Measurements from ENCODE around the gene TRAP1.
"Not testable (repeated sequence)": the region's sequence is repeated elsewhere in the genome, so short reads cannot be mapped to it uniquely, and the experiment has no call there.

Gene TRAP1

DNA sequence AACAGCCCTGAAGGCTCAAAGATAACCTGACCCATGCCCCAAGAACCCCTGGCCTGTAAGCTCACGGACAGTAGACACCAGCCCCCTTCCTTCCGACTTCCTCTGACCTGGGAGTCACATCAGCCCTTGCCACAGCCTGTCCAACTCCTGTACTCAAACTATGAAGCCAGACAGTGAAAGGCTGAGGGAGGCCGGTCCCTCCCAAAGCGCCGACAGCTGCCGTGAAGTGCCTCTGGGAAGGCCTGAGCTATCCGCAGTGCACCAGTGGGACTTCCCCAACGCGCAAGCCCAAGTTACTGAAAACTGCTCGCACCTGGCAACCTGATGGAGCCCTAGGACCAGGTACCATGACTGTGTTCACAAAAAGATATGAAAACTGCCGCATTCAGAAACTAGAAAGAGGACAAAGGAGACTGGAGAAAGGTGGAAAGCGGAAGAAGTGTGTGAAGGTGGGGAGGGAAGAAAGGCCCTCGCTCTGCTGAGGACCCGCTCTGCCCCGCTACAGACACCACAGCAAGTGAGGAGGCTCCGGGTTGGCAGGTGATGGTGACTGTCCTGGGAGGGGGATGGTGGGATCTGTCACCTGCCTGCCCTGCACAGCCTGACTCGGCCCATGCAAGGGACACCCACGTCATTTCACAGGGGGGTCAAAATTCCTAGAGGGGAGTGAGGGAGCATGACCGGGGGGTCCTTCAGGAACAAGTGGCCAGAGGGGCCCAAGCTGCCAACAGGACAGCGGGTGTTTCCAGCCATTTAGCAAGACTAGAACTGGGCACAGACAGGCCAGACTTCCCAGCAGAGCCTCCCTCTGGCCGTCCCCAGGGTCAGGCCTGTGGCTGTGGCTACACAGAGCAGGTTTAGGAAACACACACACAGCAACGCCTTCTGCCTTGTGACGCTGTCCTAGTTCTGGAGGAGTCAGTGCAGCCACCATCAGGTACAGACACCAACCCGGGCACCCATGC lies 13.1 kb upstream of the TRAP1 start:
- H3K27ac Mint-ChIP-seq = peak overlapping the region; percentile 56

DNA sequence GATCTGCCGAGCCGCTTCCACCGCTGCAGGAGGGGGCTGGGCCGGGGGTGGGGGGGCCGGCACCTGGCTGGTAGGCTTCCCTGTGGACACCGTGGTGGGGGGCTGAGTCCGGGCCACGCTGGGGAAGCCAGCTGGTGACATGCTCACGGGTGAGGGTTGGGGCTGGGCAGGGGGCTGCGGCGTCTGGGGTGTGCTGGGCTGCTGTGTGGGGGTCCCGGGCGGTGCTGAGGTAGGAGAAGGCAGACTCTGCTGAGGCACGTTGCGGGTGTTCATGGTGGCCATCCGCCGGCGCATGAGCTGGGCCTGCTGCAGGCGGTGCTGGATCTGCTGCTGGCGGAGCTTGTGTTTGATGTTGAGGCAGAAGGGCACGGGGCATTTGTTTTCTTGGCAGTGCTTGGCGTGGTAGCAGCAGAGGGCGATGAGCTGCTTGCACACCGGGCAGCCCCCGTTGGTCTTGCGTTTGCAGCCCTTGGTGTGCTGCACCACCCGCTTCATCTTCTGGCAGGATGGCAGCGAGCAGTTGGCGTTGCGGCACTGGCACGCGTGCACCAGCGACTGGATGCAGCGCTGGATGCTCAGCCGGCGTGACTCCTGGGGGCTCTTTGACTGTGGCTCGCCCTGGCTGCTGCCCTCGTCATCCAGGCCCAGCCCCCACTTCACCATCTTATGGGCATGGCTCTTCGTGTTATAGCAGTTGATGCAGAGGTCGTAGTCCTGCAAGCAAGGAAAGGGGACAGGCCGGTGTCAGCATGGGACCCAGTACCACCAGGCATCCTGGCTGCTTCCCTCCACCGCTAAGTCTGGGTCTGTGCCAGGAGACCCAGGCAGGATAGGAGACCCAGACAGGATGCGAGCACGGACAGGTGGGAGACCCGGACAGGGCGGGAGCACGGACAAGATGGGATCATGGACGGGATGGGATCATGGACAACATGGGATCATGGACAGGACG lies 12.1 kb upstream of the TRAP1 start:
- Mint-ChIP-seq H3K27ac (no peak overlapping the region), H3K4me1 (peaks cover 6 to 14% of the 10 kb centered on the region in 2 donors), H3K4me3 (no peak overlapping the region), H3K36me3 (peaks cover 49 to 70% of the 10 kb centered on the region in 2 donors), H3K9me3 (peaks cover 0 to 2% of the 10 kb centered on the region in 2 donors), H3K27me3 (no peaks in the 10 kb centered on the region)
- DNase-seq (no peak), ATAC-seq (replicated peaks) (no peak)

More for the DNA sequence above, 13.1 kb upstream of the TRAP1 start:
- H3K27me3 Mint-ChIP-seq = no peaks in the 10 kb centered on the region
- DNase-seq (no peak), ATAC-seq (replicated peaks) (no peak)
- H3K4me1 Mint-ChIP-seq = peaks cover 2 to 10% of the 10 kb centered on the region in 2 donors
- no peaks in the 10 kb centered on the region for H3K9me3 Mint-ChIP-seq
- peaks cover 53 to 72% of the 10 kb centered on the region in 2 donors for H3K36me3 Mint-ChIP-seq
- no peak overlapping the region for H3K4me3 Mint-ChIP-seq

DNA sequence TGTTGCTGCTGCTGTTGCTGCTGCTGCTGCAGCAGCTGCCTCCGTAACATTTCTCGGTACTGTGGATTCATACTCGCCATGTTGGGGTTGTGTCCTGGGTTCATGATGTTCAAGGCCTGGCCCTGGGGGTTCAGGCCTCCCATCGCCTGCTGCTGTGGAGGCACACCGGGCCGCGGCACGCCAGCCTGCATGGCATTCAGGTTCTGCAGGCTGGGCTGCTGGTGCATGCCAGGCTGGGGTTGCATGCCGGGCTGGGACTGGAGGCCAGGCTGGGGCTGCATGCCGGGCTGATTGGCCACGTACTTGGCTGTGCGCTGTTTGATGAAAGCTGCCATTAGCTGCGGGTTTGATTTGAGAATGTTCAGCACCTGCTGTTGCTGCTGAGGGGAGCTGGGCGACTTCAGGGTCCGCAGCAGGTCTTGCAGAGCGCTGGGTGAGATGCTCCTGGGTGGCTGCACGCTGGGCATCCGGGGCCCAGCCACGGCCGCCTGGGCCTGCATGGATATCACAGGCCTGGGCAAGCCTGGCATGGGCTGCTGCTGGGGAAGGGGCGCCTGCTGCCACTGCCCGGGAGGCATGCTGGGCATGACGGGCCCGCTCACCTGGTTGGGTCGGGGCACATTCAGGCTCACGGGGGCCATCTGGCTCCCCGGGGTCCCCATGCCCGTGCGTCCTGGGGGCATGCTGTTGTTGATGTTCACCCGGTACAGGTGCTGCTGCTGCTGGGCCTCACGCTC lies 11.3 kb upstream of the TRAP1 start:
- Mint-ChIP-seq H3K4me1 (peaks cover 8 to 14% of the 10 kb centered on the region in 2 donors), H3K27ac (peak overlapping the region; percentile 62), H3K36me3 (peaks cover 43 to 63% of the 10 kb centered on the region in 2 donors), H3K4me3 (no peak overlapping the region), H3K9me3 (peaks cover 0 to 2% of the 10 kb centered on the region in 2 donors), H3K27me3 (no peaks in the 10 kb centered on the region)
- DNase-seq (no peak), ATAC-seq (replicated peaks) (no peak)

DNA sequence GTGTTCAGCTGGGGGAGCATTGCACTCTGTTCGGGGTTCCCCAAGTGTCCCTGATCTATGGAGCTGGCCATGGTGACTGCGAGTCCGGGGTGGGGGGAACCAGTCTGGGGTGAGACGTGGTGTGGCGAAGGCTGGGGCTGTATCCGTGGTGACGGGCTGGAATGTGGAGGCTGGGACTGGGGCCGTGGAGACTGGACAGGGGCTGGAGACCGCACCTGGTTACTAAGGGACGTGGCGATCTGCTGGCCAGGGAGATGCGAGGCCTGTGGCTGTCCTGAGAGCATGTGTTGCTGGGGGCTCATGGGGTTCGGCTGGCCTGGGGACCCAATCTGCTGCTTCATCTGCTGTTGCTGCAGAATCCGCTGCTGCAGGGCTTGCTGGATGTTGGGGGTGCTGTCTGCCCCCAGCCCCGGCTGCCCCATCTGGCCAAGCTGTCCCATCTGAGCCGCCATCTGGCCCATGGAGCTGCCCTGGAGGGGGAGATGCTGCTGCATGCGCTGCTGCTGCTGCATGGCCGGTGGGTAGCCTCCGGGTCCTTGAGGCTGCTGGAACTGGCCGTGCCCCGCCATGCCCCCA lies 10.6 kb upstream of the TRAP1 start:
- no peak for ATAC-seq (replicated peaks)

DNA sequence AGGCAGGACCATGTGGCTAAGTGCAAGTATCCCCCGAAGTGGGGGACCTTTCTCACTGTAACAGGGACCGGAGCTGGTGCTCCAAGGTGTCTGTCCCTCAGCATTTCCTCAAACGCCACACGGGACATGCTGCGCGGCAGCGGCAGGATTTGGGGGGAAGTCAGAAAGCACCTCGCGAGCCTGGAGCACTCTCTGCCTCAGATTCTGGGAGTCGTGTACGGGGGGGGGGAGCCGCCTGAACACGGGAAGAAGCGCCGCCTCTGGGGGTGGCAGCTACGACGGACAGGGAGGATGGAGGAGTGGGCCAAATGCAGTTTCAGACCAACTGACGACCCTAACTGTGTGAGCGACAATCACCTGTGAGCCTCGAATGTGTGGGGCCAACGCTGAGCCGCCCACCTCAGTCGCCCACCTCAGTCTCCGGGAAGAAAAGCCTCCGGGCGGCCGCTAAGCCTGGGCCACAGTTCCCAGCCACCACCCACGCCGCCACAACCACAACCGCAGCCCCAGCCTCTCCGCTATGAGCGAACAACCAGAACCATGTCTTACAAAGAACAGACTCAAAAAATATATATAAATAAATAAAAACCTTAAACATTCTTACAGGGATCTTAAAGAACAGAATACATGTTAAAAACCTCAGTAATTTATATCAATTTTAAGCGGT lies 8.8 kb upstream of the TRAP1 start:
- Mint-ChIP-seq H3K27me3 (no peaks in the 10 kb centered on the region), H3K4me3 (no peak overlapping the region), H3K9me3 (peaks cover 0 to 2% of the 10 kb centered on the region in 2 donors), H3K27ac (no peak overlapping the region), H3K4me1 (peaks cover 8 to 9% of the 10 kb centered on the region in 2 donors), H3K36me3 (peaks cover 30 to 41% of the 10 kb centered on the region in 2 donors)
- no peak for ATAC-seq (replicated peaks)
- no peak for DNase-seq

More for the DNA sequence above, 10.6 kb upstream of the TRAP1 start:
- peaks cover 39 to 58% of the 10 kb centered on the region in 2 donors for H3K36me3 Mint-ChIP-seq
- no peaks in the 10 kb centered on the region for H3K27me3 Mint-ChIP-seq
- H3K4me3 Mint-ChIP-seq = no peak overlapping the region
- peak overlapping the region; percentile 90 for H3K27ac Mint-ChIP-seq
- no peak for DNase-seq
- H3K9me3 Mint-ChIP-seq = peaks cover 0 to 2% of the 10 kb centered on the region in 2 donors
- peaks cover 8 to 14% of the 10 kb centered on the region in 2 donors for H3K4me1 Mint-ChIP-seq

DNA sequence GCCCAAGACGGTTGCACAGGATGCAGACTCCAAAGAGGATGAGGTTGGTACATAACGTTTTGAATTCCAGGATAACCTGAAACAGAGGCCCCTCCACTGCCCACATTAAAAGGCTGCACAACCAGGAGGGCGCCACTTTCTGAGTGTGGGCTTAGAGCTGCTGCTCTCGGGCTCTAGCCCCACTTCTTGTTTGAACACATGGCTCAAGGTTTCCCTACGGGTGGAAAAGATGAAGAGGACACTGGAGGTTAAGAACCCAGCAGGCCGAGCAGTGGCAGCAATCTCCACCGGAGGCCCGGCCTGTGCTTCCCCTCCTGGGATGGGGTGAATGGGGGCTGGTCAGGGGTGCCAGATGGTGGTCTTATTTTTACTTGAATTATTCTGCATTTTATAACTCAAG lies 8.0 kb upstream of the TRAP1 start:
- peak overlapping the region; percentile 87 for H3K27ac Mint-ChIP-seq
- ATAC-seq (replicated peaks) = no peak

DNA sequence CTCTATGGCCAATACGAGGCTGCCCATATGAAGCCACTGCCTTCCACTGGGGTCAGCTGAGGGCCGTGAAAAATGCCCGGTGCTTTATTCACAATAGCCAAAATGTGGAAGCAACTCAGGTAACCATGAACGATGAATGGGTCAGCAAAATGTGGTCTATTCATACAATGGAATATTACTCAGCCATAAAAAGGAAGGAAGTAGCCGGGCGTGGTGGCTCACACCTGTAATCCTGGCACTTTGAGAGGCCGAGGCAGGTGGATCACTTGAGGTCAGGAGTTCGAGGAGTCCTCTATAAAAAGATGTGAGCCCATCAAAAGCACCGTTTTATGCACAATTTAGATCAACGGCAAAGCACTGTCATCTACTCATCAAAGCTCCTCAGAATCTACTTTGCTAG lies 5.2 kb upstream of the TRAP1 start:
- DNase-seq = no peak
- Mint-ChIP-seq H3K27me3 (no peaks in the 10 kb centered on the region), H3K27ac (no peak overlapping the region), H3K9me3 (peaks cover 0 to 2% of the 10 kb centered on the region in 2 donors), H3K4me1 (peaks cover 11 to 16% of the 10 kb centered on the region in 2 donors), H3K36me3 (peaks cover 4 to 10% of the 10 kb centered on the region in 2 donors), H3K4me3 (no peak overlapping the region)
- no peak for ATAC-seq (replicated peaks)

More for the DNA sequence above, 8.0 kb upstream of the TRAP1 start:
- H3K9me3 Mint-ChIP-seq = peaks cover 0 to 2% of the 10 kb centered on the region in 2 donors
- DNase-seq = no peak
- H3K4me1 Mint-ChIP-seq = peaks cover 8 to 9% of the 10 kb centered on the region in 2 donors
- H3K27me3 Mint-ChIP-seq = no peaks in the 10 kb centered on the region
- no peak overlapping the region for H3K4me3 Mint-ChIP-seq
- peaks cover 22 to 32% of the 10 kb centered on the region in 2 donors for H3K36me3 Mint-ChIP-seq

DNA sequence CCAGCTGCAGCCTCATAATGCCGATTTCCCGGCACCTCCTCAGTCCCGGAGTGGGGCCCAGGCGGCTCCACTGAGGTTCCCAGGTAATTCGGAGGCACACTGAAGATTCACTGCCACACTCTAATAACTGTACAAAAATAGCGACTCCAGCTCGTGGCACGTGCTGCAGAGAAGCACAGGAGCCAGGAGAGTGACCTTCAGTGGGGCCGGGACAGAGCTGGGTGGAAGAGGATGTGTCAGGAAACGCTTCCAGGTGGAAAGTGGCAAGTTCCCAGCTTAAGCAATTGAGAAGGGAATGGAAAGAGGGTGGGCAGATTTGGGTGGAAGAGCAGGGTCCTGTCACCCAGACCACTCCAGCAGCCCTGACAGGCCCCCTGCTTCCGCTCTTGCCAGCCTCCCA lies 3.1 kb upstream of the TRAP1 start:
- Mint-ChIP-seq H3K4me3 (no peak overlapping the region), H3K36me3 (peaks cover 4 to 6% of the 10 kb centered on the region in 2 donors), H3K9me3 (peaks cover 0 to 2% of the 10 kb centered on the region in 2 donors), H3K27me3 (no peaks in the 10 kb centered on the region), H3K27ac (no peak overlapping the region), H3K4me1 (peaks cover 12 to 27% of the 10 kb centered on the region in 2 donors)
- ATAC-seq (replicated peaks) (no peak), DNase-seq (no peak)

DNA sequence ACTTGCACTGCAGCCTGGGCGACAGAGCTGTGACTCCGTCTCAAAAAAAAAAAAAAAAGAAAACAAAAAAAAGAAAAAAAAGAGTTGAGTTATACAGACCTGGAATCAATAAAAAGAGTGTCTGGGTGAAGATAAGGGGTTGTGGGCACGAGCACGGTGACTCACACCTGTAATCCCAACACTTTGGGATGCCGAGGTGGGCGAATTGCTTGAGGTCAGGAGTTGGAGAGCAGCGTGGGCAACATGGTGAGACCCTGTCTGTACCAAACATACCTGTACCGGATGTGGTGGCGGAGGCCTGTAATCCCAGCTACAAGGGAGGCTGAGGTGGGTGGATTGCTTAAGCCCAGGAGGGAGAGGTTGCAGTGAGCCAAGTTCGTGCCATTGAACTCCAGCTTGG lies 1.3 kb upstream of the TRAP1 start:
- no peaks in the 10 kb centered on the region for H3K27me3 Mint-ChIP-seq

DNA sequence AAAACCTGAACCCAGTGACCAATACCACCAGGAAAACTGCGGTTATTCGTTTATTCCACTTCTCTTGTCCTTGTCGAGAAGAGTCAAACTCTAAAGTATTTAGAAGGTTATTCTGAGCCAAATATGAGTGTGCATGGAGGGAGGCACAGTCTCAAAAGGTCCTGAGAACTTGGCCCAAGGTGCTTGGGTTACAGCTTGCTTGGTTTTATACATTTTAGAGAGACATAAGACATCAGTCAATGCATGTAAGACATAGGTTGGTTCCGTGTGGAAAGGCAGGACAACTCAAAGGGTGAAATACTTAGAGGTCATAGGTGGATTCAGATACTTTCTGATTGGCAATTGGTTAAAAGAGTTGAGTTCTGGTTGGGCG lies 681 bp upstream of the TRAP1 start:
- no peaks in the 10 kb centered on the region for H3K9me3 Mint-ChIP-seq
- peaks cover 12 to 39% of the 10 kb centered on the region in 2 donors for H3K4me1 Mint-ChIP-seq
- no peaks in the 10 kb centered on the region for H3K27me3 Mint-ChIP-seq
- H3K36me3 Mint-ChIP-seq = peaks cover 9 to 21% of the 10 kb centered on the region in 2 donors
- H3K4me3 Mint-ChIP-seq = peak overlapping the region; percentile 90 to 98
- peak overlapping the region; percentile 90 for H3K27ac Mint-ChIP-seq
- no peak for ATAC-seq (replicated peaks)
- DNase-seq = no peak

More for the DNA sequence above, 1.3 kb upstream of the TRAP1 start:
- DNase-seq (no peak), ATAC-seq (replicated peaks) (no peak)
- Mint-ChIP-seq H3K27ac (peak overlapping the region; percentile 90), H3K4me3 (no peak overlapping the region), H3K4me1 (peaks cover 11 to 33% of the 10 kb centered on the region in 2 donors), H3K36me3 (peaks cover 8 to 15% of the 10 kb centered on the region in 2 donors), H3K9me3 (no peaks in the 10 kb centered on the region)

DNA sequence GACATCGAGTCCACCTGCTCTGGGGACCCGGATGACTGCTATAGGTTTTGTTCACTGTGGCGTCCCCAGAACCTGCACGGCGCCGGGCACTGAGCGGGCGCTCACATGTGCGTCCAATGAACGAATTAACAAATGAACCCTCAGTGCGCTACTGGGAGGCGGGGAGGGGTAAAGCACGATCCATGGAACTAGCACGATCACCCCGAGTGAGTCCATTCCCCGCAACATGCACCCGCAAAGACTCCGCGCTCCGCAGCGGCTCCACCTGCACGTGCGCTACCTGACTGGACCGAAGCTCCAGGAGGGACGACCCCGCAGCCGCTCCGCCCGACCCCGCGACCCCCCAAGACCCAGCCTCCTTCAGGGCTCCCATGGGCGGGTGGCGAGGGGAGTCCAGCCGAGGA lies 491 bp downstream of the TRAP1 start:
- DNase-seq (peak; percentile 6), ATAC-seq (replicated peaks) (peak; percentile 37 to 51)
- Mint-ChIP-seq H3K4me1 (peaks cover 17 to 49% of the 10 kb centered on the region in 2 donors), H3K36me3 (peaks cover 15 to 29% of the 10 kb centered on the region in 2 donors), H3K9me3 (no peaks in the 10 kb centered on the region), H3K4me3 (peak overlapping the region; percentile 90 to 98), H3K27ac (peak overlapping the region; percentile 95), H3K27me3 (no peaks in the 10 kb centered on the region)

DNA sequence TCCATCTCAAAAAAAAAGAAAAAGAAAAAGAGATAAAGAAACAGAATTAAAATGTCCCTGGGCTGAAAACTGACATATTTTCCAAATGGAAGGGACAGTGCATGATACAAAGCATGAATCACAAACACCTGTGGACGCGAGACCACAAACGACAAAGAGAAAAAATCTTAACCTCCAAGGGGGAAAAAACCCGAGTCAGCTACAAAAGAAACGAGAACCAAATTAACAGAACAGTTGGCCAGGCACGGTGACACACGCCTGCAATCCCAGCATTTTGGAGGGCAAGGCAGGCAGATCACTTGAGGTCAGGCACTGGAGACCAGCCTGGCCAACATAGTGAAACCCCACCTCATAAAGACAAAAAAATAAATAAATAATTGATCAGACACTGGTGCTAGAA lies 1.9 kb downstream of the TRAP1 start:
- H3K36me3 Mint-ChIP-seq = peaks cover 17 to 29% of the 10 kb centered on the region in 2 donors
- peaks cover 17 to 49% of the 10 kb centered on the region in 2 donors for H3K4me1 Mint-ChIP-seq
- H3K27ac Mint-ChIP-seq = no peak overlapping the region

DNA sequence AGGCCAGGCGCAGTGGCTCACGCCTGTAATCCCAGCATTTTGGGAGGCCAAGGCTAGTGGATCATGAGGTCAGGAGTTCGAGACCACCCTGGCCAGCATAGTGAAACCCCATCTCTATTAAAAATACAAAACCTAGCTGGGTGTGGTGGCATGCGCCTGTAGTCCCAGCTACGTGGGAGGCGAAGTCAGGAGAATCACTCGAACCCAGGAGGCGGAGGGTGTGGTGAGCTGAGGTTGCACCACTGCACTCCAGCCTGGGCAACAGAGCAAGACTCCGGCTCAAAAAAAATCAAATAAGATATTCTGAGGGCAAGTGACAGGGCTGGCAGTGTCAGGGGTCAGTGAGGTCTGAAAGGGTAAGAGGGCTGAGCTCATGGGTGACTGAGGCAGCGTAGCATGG lies 2.9 kb downstream of the TRAP1 start:
- DNase-seq; H3K9me3 Mint-ChIP-seq; ATAC-seq (replicated peaks); H3K27ac Mint-ChIP-seq; H3K27me3 Mint-ChIP-seq; H3K4me3 Mint-ChIP-seq: not testable (repeated sequence)
- Mint-ChIP-seq H3K36me3 (peaks cover 21 to 36% of the 10 kb centered on the region in 2 donors), H3K4me1 (peaks cover 17 to 49% of the 10 kb centered on the region in 2 donors)

More for the DNA sequence above, 1.9 kb downstream of the TRAP1 start:
- Mint-ChIP-seq H3K9me3 (no peaks in the 10 kb centered on the region), H3K27me3 (no peaks in the 10 kb centered on the region), H3K4me3 (peak overlapping the region in 1 of 2 donors; percentile 50)
- DNase-seq (no peak), ATAC-seq (replicated peaks) (no peak)
